Prostate gland (tissue), 2 donors: ENCODE measurements around the gene HAUS3.
"Not testable (repeated sequence)": the region's sequence is repeated elsewhere in the genome, so short reads cannot be mapped to it uniquely, and the experiment has no call there.

Experiments
- POLR2A ChIP-seq: fragments of 450-650 bp; IDR thresholded peaks from one replicate; pipeline ENCODE4 v1.6.1; 2016; ENCODE audit warnings: antibody characterized with exemption, mild to moderate bottlenecking
- POLR2AphosphoS5 ChIP-seq: sonication (generic); formaldehyde crosslinking; IDR thresholded peaks from one replicate; pipeline ENCODE4 v1.6.1; 2017; ENCODE audit warnings: antibody characterized with exemption
- TF ChIP-seq, protein P1 (sequence below), 4 experiments: fragments of 200-600 bp in 2 of 4; fragments of 450-650 bp in 2 of 4; sonication (generic) in 2 of 4; IDR thresholded peaks; 1 replicate in 3 of 4; 2 replicates in 1 of 4; pipeline ENCODE4 v1.5.1; 2016 to 2019; ENCODE audit warnings: antibody characterized with exemption in 4 of 4, mild to moderate bottlenecking in 2 of 4, moderate library complexity in 2 of 4

GRCh38 chr4:2202789-2203188 lies 39.1 kb downstream of the HAUS3 start:
- TF ChIP-seq, protein P1, sequence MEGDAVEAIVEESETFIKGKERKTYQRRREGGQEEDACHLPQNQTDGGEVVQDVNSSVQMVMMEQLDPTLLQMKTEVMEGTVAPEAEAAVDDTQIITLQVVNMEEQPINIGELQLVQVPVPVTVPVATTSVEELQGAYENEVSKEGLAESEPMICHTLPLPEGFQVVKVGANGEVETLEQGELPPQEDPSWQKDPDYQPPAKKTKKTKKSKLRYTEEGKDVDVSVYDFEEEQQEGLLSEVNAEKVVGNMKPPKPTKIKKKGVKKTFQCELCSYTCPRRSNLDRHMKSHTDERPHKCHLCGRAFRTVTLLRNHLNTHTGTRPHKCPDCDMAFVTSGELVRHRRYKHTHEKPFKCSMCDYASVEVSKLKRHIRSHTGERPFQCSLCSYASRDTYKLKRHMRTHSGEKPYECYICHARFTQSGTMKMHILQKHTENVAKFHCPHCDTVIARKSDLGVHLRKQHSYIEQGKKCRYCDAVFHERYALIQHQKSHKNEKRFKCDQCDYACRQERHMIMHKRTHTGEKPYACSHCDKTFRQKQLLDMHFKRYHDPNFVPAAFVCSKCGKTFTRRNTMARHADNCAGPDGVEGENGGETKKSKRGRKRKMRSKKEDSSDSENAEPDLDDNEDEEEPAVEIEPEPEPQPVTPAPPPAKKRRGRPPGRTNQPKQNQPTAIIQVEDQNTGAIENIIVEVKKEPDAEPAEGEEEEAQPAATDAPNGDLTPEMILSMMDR (IDR thresholded peaks at IDR 0.05): not testable (repeated sequence)
- TF ChIP-seq POLR2A, POLR2AphosphoS5: not testable (repeated sequence)
